PC-3 (cell line): ENCODE data around the gene AFAP1L2. TPM values are rescaled to one million over a fixed set of nuclear protein-coding genes. Genes with fewer than 3 reads are reported as not detected.

ENCODE experiments used
- ATAC-seq: fragments of 200-7000 bp; cut with Tn5 transposase; 2 replicates; pipeline ENCODE4 v1.9.1; 2020; ENCODE audit warnings: mild to moderate bottlenecking, moderate library complexity
- BruUV-seq: library from RNA; stranded (reverse); fragments of 400-500 nt; replicated peaks from 2 replicates; lab custom pipeline; 2021; lab: Mats Ljungman, UMichigan
- CTCF ChIA-PET: fragments of 300-600 bp; sonication (Branson Sonifier 250); formaldehyde crosslinking; loops from one replicate; lab custom pipeline; 2022; ENCODE audit warnings: antibody characterized with exemption; lab: Charles Lee
- POLR2A ChIA-PET: fragments of 300-600 bp; sonication (Branson Sonifier 250); formaldehyde crosslinking; loops from one replicate; lab custom pipeline; 2022; ENCODE audit warnings: antibody characterized with exemption; ENCODE audit not compliant: unreplicated experiment; lab: Charles Lee
- DNase-seq: peaks from one replicate; pipeline ENCODE4 v3.0.0-alpha.2; 2015
- H2AFZ ChIP-seq: fragments of 300-600 bp; sonication (generic); 2 replicates; pipeline ENCODE4 v1.6.0; 2016; ENCODE audit warnings: antibody characterized with exemption, low read length
- H3F3A ChIP-seq: fragments of 300-600 bp; sonication (generic); one replicate; pipeline ENCODE4 v1.6.0; 2017; ENCODE audit warnings: antibody characterized with exemption, low read length, control low read depth, mild to moderate bottlenecking; ENCODE audit not compliant: unreplicated experiment
- H3K27ac ChIP-seq: fragments of 300-600 bp; sonication (generic); 2 replicates; pipeline ENCODE4 v1.5.1; 2016; ENCODE audit warnings: mild to moderate bottlenecking, low read length
- H3K27me3 ChIP-seq: fragments of 300-600 bp; sonication (generic); 2 replicates; pipeline ENCODE4 v1.6.1; 2016; ENCODE audit warnings: low read length, mixed read lengths
- H3K36me3 ChIP-seq: fragments of 300-600 bp; sonication (generic); 2 replicates; pipeline ENCODE4 v1.6.1; 2016; ENCODE audit warnings: low read depth, mixed run types, low read length, mixed read lengths
- H3K4me1 ChIP-seq: fragments of 300-600 bp; sonication (generic); 2 replicates; pipeline ENCODE4 v1.5.1; 2016; ENCODE audit warnings: low read length; ENCODE audit not compliant: insufficient read depth
- H3K4me2 ChIP-seq: fragments of 300-600 bp; sonication (generic); 2 replicates; pipeline ENCODE4 v1.6.0; 2016; ENCODE audit warnings: low read length
- H3K4me3 ChIP-seq: fragments of 300-600 bp; sonication (generic); 2 replicates; pipeline ENCODE4 v1.5.1; 2016; ENCODE audit warnings: mild to moderate bottlenecking, low read length, mixed read lengths
- H3K79me2 ChIP-seq: fragments of 300-600 bp; sonication (generic); 2 replicates; pipeline ENCODE4 v1.6.1; 2017; ENCODE audit warnings: low read length, mixed read lengths
- H3K9ac ChIP-seq: fragments of 300-600 bp; sonication (generic); 2 replicates; pipeline ENCODE4 v1.6.0; 2016; ENCODE audit warnings: mild to moderate bottlenecking, low read length
- H3K9me2 ChIP-seq: fragments of 300-600 bp; sonication (generic); replicated peaks from 2 replicates; pipeline ENCODE4 v1.6.1; 2016; ENCODE audit warnings: mixed run types, low read length, mixed read lengths
- H3K9me3 ChIP-seq: fragments of 300-600 bp; sonication (generic); 2 replicates; pipeline ENCODE4 v1.6.1; 2016; ENCODE audit warnings: low read length, mixed read lengths
- H4K20me1 ChIP-seq: fragments of 300-600 bp; sonication (generic); 2 replicates; pipeline ENCODE4 v1.6.1; 2016; ENCODE audit warnings: low read length, mixed read lengths
- CTCF ChIP-seq: fragments of 300-600 bp; sonication (generic); conservative IDR thresholded peaks from 2 replicates; pipeline ENCODE4 v1.5.1; 2017; ENCODE audit warnings: antibody characterized with exemption, low read depth, mild to moderate bottlenecking, low read length
- EZH2 ChIP-seq: fragments of 300-600 bp; sonication (generic); IDR thresholded peaks from one replicate; pipeline ENCODE4 v1.6.1; 2017; ENCODE audit warnings: antibody characterized with exemption, mild to moderate bottlenecking, low read length; ENCODE audit not compliant: unreplicated experiment
- EZH2phosphoT487 ChIP-seq: fragments of 300-600 bp; sonication (generic); IDR thresholded peaks from 2 replicates; pipeline ENCODE4 v1.6.1; 2018; ENCODE audit warnings: mild to moderate bottlenecking, antibody characterized with exemption, low read length, borderline replicate concordance
- intact Hi-C: fragments of 100-400 bp; cut with micrococcal nuclease; formaldehyde crosslinking; loops from 2 replicates; pipeline ENCODE4 v1.9.0; 2023
- total RNA-seq: library from RNA; depleted of rRNA; stranded (reverse); fragments of >200 nt; gene quantifications from 2 replicates; pipeline ENCODE4 v1.2.3, GENCODE V29; 2014

Gene AFAP1L2
- total RNA-seq, 1 experiment from 2014 or later = 0.77 TPM

- POLR2A ChIA-PET = no interaction called here
- Histone ChIP-seq H3K9me2 (no peaks in the 10 kb centered on the region), H3K27ac (no peak overlapping the region), H3K79me2 (no peaks in the 10 kb centered on the region), H4K20me1 (no peaks in the 10 kb centered on the region), H3K4me2 (no peak overlapping the region), H3K27me3 (no peaks in the 10 kb centered on the region), H3K9ac (no peak overlapping the region), H3K4me3 (no peak overlapping the region), H3F3A (no peaks in the 10 kb centered on the region), H3K4me1 (no peaks in the 10 kb centered on the region), H3K9me3 (no peaks in the 10 kb centered on the region), H2AFZ (no peak overlapping the region), H3K36me3 (no peaks in the 10 kb centered on the region)
- intact Hi-C loops = no loop called here
- TF ChIP-seq EZH2phosphoT487 = no peak
- TF ChIP-seq CTCF = no peak
- TF ChIP-seq EZH2 = no peak
- ATAC-seq (no peak), DNase-seq (no peak)
- no TSS peak for BruUV-seq
- CTCF ChIA-PET = no interaction called here
Measured at GRCh38 chr10:114281006-114281405, 123.3 kb downstream of the AFAP1L2 start.

- CTCF ChIA-PET = no interaction called here
- Histone ChIP-seq H3K27ac (no peak overlapping the region), H3K9me3 (no peaks in the 10 kb centered on the region), H3K27me3 (no peaks in the 10 kb centered on the region), H3K36me3 (no peaks in the 10 kb centered on the region), H3K9me2 (no peaks in the 10 kb centered on the region), H3K4me2 (no peak overlapping the region), H4K20me1 (no peaks in the 10 kb centered on the region), H2AFZ (no peak overlapping the region), H3K79me2 (no peaks in the 10 kb centered on the region), H3K9ac (no peak overlapping the region), H3F3A (no peaks in the 10 kb centered on the region), H3K4me1 (no peaks in the 10 kb centered on the region), H3K4me3 (no peak overlapping the region)
- 0 out of 2 replicates have a peak, but pooled peaks have one; percentile 33 for ATAC-seq
- intact Hi-C loops = no loop called here
- no TSS peak for BruUV-seq
- peak; percentile 42 for DNase-seq
- POLR2A ChIA-PET = no interaction called here
- TF ChIP-seq CTCF (no peak; the same call in 1 of the 2 replicates), EZH2phosphoT487 (no peak), EZH2 (no peak)
Measured at GRCh38 chr10:114279901-114280644, 124.2 kb downstream of the AFAP1L2 start.

- Histone ChIP-seq H3K4me2 (no peak overlapping the region), H2AFZ (no peak overlapping the region), H3K4me3 (no peak overlapping the region), H3F3A (no peaks in the 10 kb centered on the region), H3K27me3 (no peaks in the 10 kb centered on the region), H3K36me3 (no peaks in the 10 kb centered on the region), H3K9me2 (no peaks in the 10 kb centered on the region), H3K4me1 (no peaks in the 10 kb centered on the region), H3K9me3 (no peaks in the 10 kb centered on the region), H4K20me1 (no peaks in the 10 kb centered on the region), H3K9ac (no peak overlapping the region), H3K79me2 (no peaks in the 10 kb centered on the region), H3K27ac (no peak overlapping the region)
- ChIA-PET CTCF (no interaction called here), POLR2A (no interaction called here)
- intact Hi-C loops = no loop called here
- BruUV-seq = no TSS peak
- TF ChIP-seq EZH2 = no peak
- no peak for TF ChIP-seq EZH2phosphoT487
- TF ChIP-seq CTCF = no peak
- DNase-seq (no peak), ATAC-seq (no peak)
Measured at GRCh38 chr10:114279289-114279688, 125.0 kb downstream of the AFAP1L2 start.
